K562 (cell line): ENCODE measurements around the gene DDT. TPM values are rescaled to one million over a fixed set of nuclear protein-coding genes. Genes with fewer than 3 reads are reported as not detected.
A peak's percentile ranks its signal among the peaks of the same experiment; 100 is the strongest.
"Not testable (repeated sequence)": the region's sequence is repeated elsewhere in the genome, so short reads cannot be mapped to it uniquely, and the experiment has no call there.

Source experiments
- ATAC-seq: fragments of 200-7000 bp; cut with Tn5 transposase; 3 replicates; pipeline ENCODE4 v1.9.1; 2020; ENCODE audit warnings: moderate library complexity
- BruUV-seq: library from RNA; stranded (reverse); fragments of 400-500 nt; replicated peaks from 2 replicates; lab custom pipeline; 2021; lab: Mats Ljungman, UMichigan
- CTCF ChIA-PET: fragments of 300-600 bp; formaldehyde crosslinking; extraction: SDS; loops from one replicate; lab custom pipeline; 2021; ENCODE audit warnings: low intra/inter-chr PET ratio; lab: Yijun Ruan, JAX
- POLR2A ChIA-PET: fragments of 300-600, 350-650 bp; sonication (Branson Sonifier 250); formaldehyde crosslinking; extraction: SDS; loops from one replicate; lab custom pipeline; 2021; ENCODE audit warnings: antibody characterized with exemption, inconsistent platforms; lab: Yijun Ruan, JAX
- DNase-seq, 4 experiments: peaks; one replicate each; pipeline versions ENCODE4 v3.0.0 to v3.0.0-alpha.2; 2011 to 2018; ENCODE audit warnings: low spot score in 3 of 4, mixed read lengths in 3 of 4; ENCODE audit errors: extremely low read depth in 1 of 4
- FAIRE-seq: peaks from 2 replicates; lab custom pipeline; 2011; peaks lifted over from hg19 to GRCh38; lab: Jason Lieb, UNC
- H2AFZ ChIP-seq: 2 replicates; pipeline ENCODE4 v1.6.0; 2011; ENCODE audit warnings: low read depth, low read length, control low read depth, inconsistent platforms
- H3K27ac ChIP-seq: fragments of 200-600 bp; 3 replicates; pipeline ENCODE4 v1.8.0; 2011; ENCODE audit warnings: low read depth, mild to moderate bottlenecking, control low read depth, inconsistent platforms, low read length, moderate library complexity, mixed read lengths; ENCODE audit errors: extremely low read depth
- H3K27me3 ChIP-seq, 2 experiments: fragments of 300-600 bp in 1 of 2; 2 replicates in 1 of 2; 3 replicates in 1 of 2; pipeline versions ENCODE4 v1.6.0 to v1.8.0; 2011; ENCODE audit warnings: inconsistent platforms in 2 of 2, low read length in 2 of 2, mild to moderate bottlenecking in 1 of 2, mixed read lengths in 1 of 2, moderate library complexity in 1 of 2; ENCODE audit not compliant: control insufficient read depth in 2 of 2, insufficient read depth in 2 of 2
- H3K36me3 ChIP-seq: fragments of 300-600 bp; 3 replicates; pipeline ENCODE4 v1.8.0; 2011; ENCODE audit warnings: mild to moderate bottlenecking, low read length, inconsistent platforms; ENCODE audit not compliant: control insufficient read depth, insufficient read depth
- H3K4me1 ChIP-seq, 2 experiments: fragments of 200-600 bp in 1 of 2; replicated peaks in 1 of 2; 2 replicates in 1 of 2; 3 replicates in 1 of 2; pipeline versions ENCODE4 v1.5.1 to v1.8.0; 2011; ENCODE audit warnings: inconsistent platforms in 2 of 2, low read length in 2 of 2, mild to moderate bottlenecking in 1 of 2, mixed read lengths in 1 of 2, moderate library complexity in 1 of 2; ENCODE audit not compliant: control insufficient read depth in 2 of 2, insufficient read depth in 2 of 2
- H3K4me2 ChIP-seq: 2 replicates; pipeline ENCODE4 v1.6.1; 2011; ENCODE audit warnings: low read length, control low read depth, inconsistent platforms, mixed read lengths; ENCODE audit not compliant: insufficient read depth
- H3K4me3 ChIP-seq: fragments of 200-600 bp; sonication (generic), shearing (Covaris generic); 2 replicates; pipeline ENCODE4 v1.5.1; 2016; ENCODE audit warnings: control low read depth, inconsistent platforms
- H3K79me2 ChIP-seq: fragments of 200-600 bp; 3 replicates; pipeline ENCODE4 v1.8.0; 2011; ENCODE audit warnings: low read length, inconsistent platforms; ENCODE audit not compliant: control insufficient read depth, insufficient read depth
- H3K9ac ChIP-seq, 2 experiments: 2 replicates each; pipeline versions ENCODE4 v1.6.0 to v1.6.1; 2011; ENCODE audit warnings: low read depth in 2 of 2, low read length in 2 of 2, control low read depth in 1 of 2, inconsistent platforms in 1 of 2, mild to moderate bottlenecking in 1 of 2, mixed read lengths in 1 of 2; ENCODE audit not compliant: insufficient read depth in 1 of 2
- H3K9me1 ChIP-seq: one replicate; pipeline ENCODE4 v1.6.0; 2011; ENCODE audit warnings: inconsistent platforms, mild to moderate bottlenecking, low read length, moderate library complexity; ENCODE audit not compliant: control insufficient read depth, insufficient read depth
- H3K9me3 ChIP-seq: replicated peaks from 2 replicates; pipeline ENCODE4 v1.5.1; 2011; ENCODE audit warnings: low read depth, low read length, inconsistent platforms; ENCODE audit not compliant: control insufficient read depth, insufficient read depth
- H4K20me1 ChIP-seq: replicated peaks from 2 replicates; pipeline ENCODE4 v1.6.1; 2011; ENCODE audit warnings: low read length, inconsistent platforms, mixed read lengths; ENCODE audit not compliant: control insufficient read depth, insufficient read depth
- ZFP36 ChIP-seq: fragments of 150-350 bp; IDR thresholded peaks from 2 replicates; pipeline ENCODE4 v1.6.1; 2018; ENCODE audit warnings: low read length, low read depth; ENCODE audit not compliant: partially characterized antibody
- WGBS: fragments of 100-300 bp; shearing (Covaris generic); methylation state at CpG from one replicate; pipeline ENCODE4 v1.1.6; 2016; ENCODE audit warnings: low coverage, mixed read lengths; ENCODE audit not compliant: insufficient coverage; ENCODE audit errors: missing lambda C conversion rate; 5-methylcytosine and 5-hydroxymethylcytosine counted together
- in situ Hi-C: fragments of 300-500 bp; cut with MboI; formaldehyde crosslinking; loops from 4 replicates; pipeline ENCODE4 v1.15.0; 2018; ENCODE audit warnings: inconsistent platforms, mixed read lengths
- intact Hi-C: fragments of 100-400 bp; cut with micrococcal nuclease; formaldehyde crosslinking; loops from 2 replicates; pipeline ENCODE4 v1.14.2; 2022
- polyA plus RNA-seq, 8 experiments: library from polyadenylated mRNA; depleted of rRNA in 4 of 8; stranded (reverse) in 5 of 8; unstranded in 3 of 8; fragments of >200 nt; fragmentation: Nextera tagmentation in 2 of 8; fragmentation: Illumina TruSeq in 1 of 8; extraction: Ambion mirVana in 2 of 8; extraction: Trizol in 1 of 8; gene quantifications; 2 replicates each; pipeline versions ENCODE4 v1.2.1 to v1.2.3, GENCODE V29; 2011 to 2014; ENCODE audit warnings: inconsistent platforms in 1 of 8, missing spikeins in 1 of 8
- total RNA-seq, 7 experiments: library from RNA; depleted of rRNA in 6 of 7; stranded (reverse); fragments of >200 nt in 6 of 7; fragmentation: Illumina TruSeq in 2 of 7; extraction: Trizol in 2 of 7; gene quantifications; 2 replicates each; pipeline versions ENCODE4 v1.2.1 to v1.2.3, GENCODE V29; 2011 to 2021; ENCODE audit warnings: low replicate concordance in 1 of 7
- TF ChIP-seq, protein P1 (sequence below), 3 experiments: IDR thresholded peaks in 2 of 3; conservative IDR thresholded peaks in 1 of 3; 2 replicates each; pipeline ENCODE4 v1.5.1; 2011 to 2012; ENCODE audit warnings: low read length in 3 of 3, mild to moderate bottlenecking in 3 of 3, control low read depth in 2 of 3, improper control_type of control experiment in 1 of 3, inconsistent platforms in 1 of 3, low read depth in 1 of 3, mixed read lengths in 1 of 3, moderate library complexity in 1 of 3; ENCODE audit not compliant: insufficient read depth in 2 of 3

DDT gene
- total and polyA plus RNA-seq, 9 of the 15 experiments (the other 6 are each of a cell fraction or from before 2014, with no cell fraction given): 24.0 to 209 (median 63.2) TPM

DNA sequence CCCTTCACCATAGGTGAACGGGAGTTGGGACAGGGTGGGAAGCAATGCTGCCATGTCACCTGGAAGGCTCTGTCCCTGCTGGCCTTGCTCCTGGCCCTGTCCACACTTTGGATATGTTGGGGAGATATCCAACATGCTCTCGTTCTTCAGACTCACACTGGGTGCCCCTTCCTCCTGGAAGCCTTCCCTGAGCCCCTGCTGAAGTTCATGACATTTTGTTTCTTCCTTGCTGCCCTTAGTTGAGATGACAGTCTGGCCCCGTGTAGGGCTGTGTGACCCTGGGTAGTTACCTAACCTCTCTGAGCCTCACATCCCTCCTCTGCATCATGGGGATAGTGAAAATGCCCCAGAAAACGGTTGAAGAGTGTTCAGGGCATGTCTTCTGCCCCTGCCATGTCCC, 20.8 kb downstream of the DDT start:
- H2AFZ ChIP-seq, H3K4me2 ChIP-seq, H3K9me3 ChIP-seq, DNase-seq, H3K27me3 ChIP-seq, H3K27ac ChIP-seq, H3K36me3 ChIP-seq, ATAC-seq, H4K20me1 ChIP-seq, POLR2A ChIA-PET, H3K4me1 ChIP-seq, CTCF ChIA-PET, H3K4me3 ChIP-seq, FAIRE-seq, BruUV-seq, H3K9ac ChIP-seq, H3K9me1 ChIP-seq, H3K79me2 ChIP-seq: not testable (repeated sequence)
- intact Hi-C loops (loop anchor here (10.0 kb wide), 1 partner anchor 231 kb away; the partner anchor contains the start of gene SUSD2), in situ Hi-C loops (loop anchor here (10.0 to 25.0 kb wide), 2 partner anchors 221 to 559 kb away; no protein-coding TSS in a partner anchor)
- WGBS: 34% methylated on average over 3 of the region's 4 CpGs
- TF ChIP-seq, protein P1, sequence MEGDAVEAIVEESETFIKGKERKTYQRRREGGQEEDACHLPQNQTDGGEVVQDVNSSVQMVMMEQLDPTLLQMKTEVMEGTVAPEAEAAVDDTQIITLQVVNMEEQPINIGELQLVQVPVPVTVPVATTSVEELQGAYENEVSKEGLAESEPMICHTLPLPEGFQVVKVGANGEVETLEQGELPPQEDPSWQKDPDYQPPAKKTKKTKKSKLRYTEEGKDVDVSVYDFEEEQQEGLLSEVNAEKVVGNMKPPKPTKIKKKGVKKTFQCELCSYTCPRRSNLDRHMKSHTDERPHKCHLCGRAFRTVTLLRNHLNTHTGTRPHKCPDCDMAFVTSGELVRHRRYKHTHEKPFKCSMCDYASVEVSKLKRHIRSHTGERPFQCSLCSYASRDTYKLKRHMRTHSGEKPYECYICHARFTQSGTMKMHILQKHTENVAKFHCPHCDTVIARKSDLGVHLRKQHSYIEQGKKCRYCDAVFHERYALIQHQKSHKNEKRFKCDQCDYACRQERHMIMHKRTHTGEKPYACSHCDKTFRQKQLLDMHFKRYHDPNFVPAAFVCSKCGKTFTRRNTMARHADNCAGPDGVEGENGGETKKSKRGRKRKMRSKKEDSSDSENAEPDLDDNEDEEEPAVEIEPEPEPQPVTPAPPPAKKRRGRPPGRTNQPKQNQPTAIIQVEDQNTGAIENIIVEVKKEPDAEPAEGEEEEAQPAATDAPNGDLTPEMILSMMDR (IDR thresholded peaks at IDR 0.05 in 2 of 3, conservative IDR thresholded peaks at IDR 0.05 in 1 of 3; ENCODE audit: insufficient read depth in 2 of 3, low read depth in 1 of 3, low read length in 3 of 3): 0 out of 6 replicates have a peak, but pooled peaks of 1 of the 3 experiments have one; percentile 14

DNA sequence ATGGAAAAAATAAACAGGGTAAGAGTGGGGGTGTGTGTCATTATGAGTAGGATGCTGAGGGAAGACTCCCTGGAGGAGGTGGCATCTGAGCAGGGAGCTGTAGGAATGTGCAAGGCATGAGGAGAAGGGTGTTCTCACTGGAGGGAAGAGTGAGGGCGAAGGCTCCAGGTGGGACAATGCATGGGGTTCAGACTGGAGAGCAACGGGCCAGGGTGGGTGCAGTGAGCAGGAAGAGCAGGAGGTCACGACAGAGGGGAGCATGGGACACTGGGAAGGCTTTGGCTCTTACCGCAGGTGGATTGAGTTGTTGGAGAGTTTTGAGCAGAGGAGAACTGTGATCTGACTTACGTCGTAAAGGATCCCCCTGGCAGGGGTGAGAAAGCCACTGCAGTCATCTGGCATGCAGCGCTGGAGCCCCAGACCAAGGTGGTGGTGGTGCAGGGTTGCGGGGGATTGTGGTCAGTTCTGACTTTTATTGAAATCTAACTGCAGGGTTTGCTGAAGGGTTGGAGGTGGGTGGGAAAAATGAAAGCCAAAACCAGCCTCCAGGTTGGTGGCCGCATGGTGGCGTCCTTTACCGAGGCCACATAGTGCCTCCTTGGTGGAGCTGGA, 21.3 kb downstream of the DDT start:
- H3K79me2 ChIP-seq, H3K4me2 ChIP-seq, POLR2A ChIA-PET, H3K9ac ChIP-seq: not testable (repeated sequence)
- TF ChIP-seq ZFP36: peak; percentile 38
- TF ChIP-seq, protein P1 (IDR thresholded peaks at IDR 0.05 in 2 of 3, conservative IDR thresholded peaks at IDR 0.05 in 1 of 3; ENCODE audit: insufficient read depth in 2 of 3, low read depth in 1 of 3, low read length in 3 of 3): peak in 2 of 3 experiments; percentile 12 to 40; a peak in 1 of 6 replicates
- TF ChIP-seq, all 486 proteins: peak for 2; not testable (repeated sequence) for 484
- 45% methylated on average over 9 of the region's 11 CpGs for WGBS
- H3K27ac ChIP-seq, CTCF ChIA-PET, H3K27me3 ChIP-seq, H3K9me1 ChIP-seq, H3K4me3 ChIP-seq, H2AFZ ChIP-seq, DNase-seq, H3K9me3 ChIP-seq, H4K20me1 ChIP-seq, H3K36me3 ChIP-seq, H3K4me1 ChIP-seq: not testable (repeated sequence)
- FAIRE-seq (peak; percentile 46), ATAC-seq (peak; percentile 57)
- intact Hi-C loops: loop anchor here (10.0 kb wide), 1 partner anchor 232 kb away; the partner anchor contains the start of gene SUSD2
- in situ Hi-C loops: loop anchor here (10.0 to 25.0 kb wide), 2 partner anchors 222 to 559 kb away; no protein-coding TSS in a partner anchor
- BruUV-seq: TSS peak; percentile 88
